BLaER1 (cell line): ENCODE measurements around the gene ZFP30.

Source experiments
- H3K27ac ChIP-seq: shearing (Covaris generic); formaldehyde crosslinking; 2 replicates; pipeline ENCODE4 v1.8.1; 2022
- H3K27me3 ChIP-seq: shearing (Covaris generic); formaldehyde crosslinking; 2 replicates; pipeline ENCODE4 v1.8.1; 2022
- H3K36me3 ChIP-seq: shearing (Covaris generic); formaldehyde crosslinking; 2 replicates; pipeline ENCODE4 v1.8.1; 2022
- H3K4me1 ChIP-seq: shearing (Covaris generic); formaldehyde crosslinking; 2 replicates; pipeline ENCODE4 v1.8.1; 2022
- H3K4me2 ChIP-seq: shearing (Covaris generic); formaldehyde crosslinking; 2 replicates; pipeline ENCODE4 v1.8.1; 2022
- H3K4me3 ChIP-seq: shearing (Covaris generic); formaldehyde crosslinking; 2 replicates; pipeline ENCODE4 v1.8.1; 2022
- H3K9ac ChIP-seq: shearing (Covaris generic); formaldehyde crosslinking; 2 replicates; pipeline ENCODE4 v1.8.1; 2022
- H3K9me3 ChIP-seq: shearing (Covaris generic); formaldehyde crosslinking; 2 replicates; pipeline ENCODE4 v1.8.1; 2022
- H4K20me1 ChIP-seq: shearing (Covaris generic); formaldehyde crosslinking; 2 replicates; pipeline ENCODE4 v1.8.1; 2022
- Cebpa-rat ChIP-seq: shearing (Covaris generic); IDR thresholded peaks from 2 replicates; pipeline ENCODE4 v1.8.1; 2022

ZFP30 gene

GRCh38 chr19:37565370-37565669 is 89.9 kb downstream of the ZFP30 start:
- peaks cover 100% of the 10 kb centered on the region; the same call in 1 of the 2 replicates for H3K9me3 ChIP-seq
- H3K4me2 ChIP-seq, result no peak overlapping the region
- no peak for TF ChIP-seq Cebpa-rat
- H3K4me3 ChIP-seq, result peak overlapping the region; percentile 40; the same call in 1 of the 2 replicates
- H4K20me1 ChIP-seq, result no peaks in the 10 kb centered on the region
- H3K4me1 ChIP-seq, result no peaks in the 10 kb centered on the region
- no peak overlapping the region for H3K27ac ChIP-seq
- H3K27me3 ChIP-seq, result no peaks in the 10 kb centered on the region
- peaks cover 92% of the 10 kb centered on the region for H3K36me3 ChIP-seq
- no peak overlapping the region for H3K9ac ChIP-seq

DNA sequence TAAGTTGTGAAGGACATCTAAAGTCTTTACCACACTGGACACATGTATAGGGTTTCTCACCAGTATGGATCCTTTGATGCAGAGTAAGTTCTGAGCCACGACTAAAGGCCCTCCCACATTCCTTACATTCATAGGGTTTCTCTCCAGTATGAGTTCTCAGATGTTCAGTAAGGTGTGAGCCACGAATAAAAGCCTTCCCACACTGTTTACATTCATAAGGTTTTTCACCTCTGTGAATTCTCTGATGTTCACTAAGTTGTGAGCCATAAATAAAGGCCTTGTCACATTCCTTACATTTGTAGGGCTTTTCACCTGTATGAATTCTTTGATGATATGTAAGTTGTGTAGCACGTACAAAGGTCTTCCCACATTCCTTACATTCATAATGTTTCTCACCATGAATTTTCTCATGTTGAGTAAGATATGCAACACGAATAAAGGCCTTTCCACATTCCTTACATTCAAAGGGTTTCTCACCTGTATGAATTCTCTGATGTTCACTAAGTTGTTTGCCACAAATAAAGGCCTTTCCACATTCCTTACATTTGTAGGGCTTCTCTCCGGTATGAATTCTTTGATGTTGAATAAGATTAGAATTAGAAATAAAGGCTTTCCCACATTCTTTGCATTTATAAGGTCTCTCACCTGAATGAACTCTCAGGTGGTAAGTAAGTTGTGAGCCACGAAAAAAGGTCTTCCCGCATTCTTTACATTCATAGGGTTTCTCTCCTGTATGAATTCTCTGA is 90.5 kb downstream of the ZFP30 start:
- Histone ChIP-seq H3K9me3 (peaks cover 100% of the 10 kb centered on the region; the same call in 1 of the 2 replicates), H3K4me3 (no peak overlapping the region), H3K27ac (no peak overlapping the region), H3K36me3 (peaks cover 91% of the 10 kb centered on the region), H4K20me1 (no peaks in the 10 kb centered on the region), H3K4me1 (no peaks in the 10 kb centered on the region), H3K4me2 (no peak overlapping the region), H3K27me3 (no peaks in the 10 kb centered on the region), H3K9ac (no peak overlapping the region)
- TF ChIP-seq Cebpa-rat, result no peak
